OCI-LY7 (cell line): ENCODE results near the gene TRIM8. TPM values are rescaled to one million over a fixed set of nuclear protein-coding genes. Genes with fewer than 3 reads are reported as not detected.

Source experiments
- BruUV-seq: library from RNA; stranded (reverse); fragments of 400-500 nt; replicated peaks from 2 replicates; lab custom pipeline; 2021; lab: Mats Ljungman, UMichigan
- CTCF ChIA-PET: fragments of 300-600 bp; sonication (Branson Sonifier 250); formaldehyde crosslinking; loops from one replicate; lab custom pipeline; 2022; ENCODE audit warnings: antibody characterized with exemption; ENCODE audit not compliant: unreplicated experiment; lab: Charles Lee
- POLR2A ChIA-PET: fragments of 300-600 bp; sonication (Branson Sonifier 250); formaldehyde crosslinking; loops from one replicate; lab custom pipeline; 2022; ENCODE audit warnings: antibody characterized with exemption; lab: Charles Lee
- DNase-seq: peaks from one replicate; pipeline ENCODE4 v3.0.0-alpha.2; 2015; ENCODE audit warnings: low spot score
- H2AFZ ChIP-seq: fragments of 200-600 bp; sonication (generic), shearing (Covaris generic); 2 replicates; pipeline ENCODE4 v1.6.1; 2014; ENCODE audit warnings: mild to moderate bottlenecking, antibody characterized with exemption, low read length, moderate library complexity
- H3K27ac ChIP-seq: fragments of 200-600 bp; sonication (generic); 2 replicates; pipeline ENCODE4 v1.5.1; 2014; ENCODE audit warnings: mixed run types, low read depth, mild to moderate bottlenecking, moderate library complexity, low read length, inconsistent platforms; ENCODE audit not compliant: poor library complexity, severe bottlenecking
- H3K36me3 ChIP-seq: fragments of 200-600 bp; sonication (generic); 2 replicates; pipeline ENCODE4 v1.6.1; 2014; ENCODE audit warnings: mild to moderate bottlenecking, antibody characterized with exemption, low read length, moderate library complexity, mixed read lengths; ENCODE audit not compliant: insufficient read depth
- H3K4me1 ChIP-seq: fragments of 200-600 bp; sonication (generic); 2 replicates; pipeline ENCODE4 v1.5.1; 2014; ENCODE audit warnings: mild to moderate bottlenecking, low read length; ENCODE audit not compliant: insufficient read depth, poor library complexity, severe bottlenecking
- H3K4me2 ChIP-seq: fragments of 200-600 bp; sonication (generic); 2 replicates; pipeline ENCODE4 v1.6.1; 2014; ENCODE audit warnings: mild to moderate bottlenecking, low read length
- H3K4me3 ChIP-seq: fragments of 200-600 bp; sonication (generic); 2 replicates; pipeline ENCODE4 v1.5.1; 2014; ENCODE audit warnings: mild to moderate bottlenecking, low read depth, low read length; ENCODE audit not compliant: poor library complexity, severe bottlenecking
- H3K79me2 ChIP-seq: fragments of 200-600 bp; sonication (generic); 2 replicates; pipeline ENCODE4 v1.6.1; 2016; ENCODE audit warnings: low read depth, mild to moderate bottlenecking, low read length, moderate library complexity, mixed read lengths; ENCODE audit not compliant: insufficient read depth
- H3K9me2 ChIP-seq: fragments of 200-600 bp; sonication (generic); 2 replicates; pipeline ENCODE4 v1.6.1; 2016; ENCODE audit warnings: mild to moderate bottlenecking, low read length, mixed read lengths; ENCODE audit not compliant: insufficient read depth
- H3K9me3 ChIP-seq: fragments of 200-600 bp; sonication (generic); 2 replicates; pipeline ENCODE4 v1.6.1; 2014; ENCODE audit warnings: mild to moderate bottlenecking, mixed run types, low read length, mixed read lengths
- H4K20me1 ChIP-seq: fragments of 200-600 bp; sonication (generic); 2 replicates; pipeline ENCODE4 v1.6.1; 2014; ENCODE audit warnings: mild to moderate bottlenecking, antibody characterized with exemption, low read length, moderate library complexity, mixed read lengths; ENCODE audit not compliant: insufficient read depth
- CTCF ChIP-seq: fragments of 200-600 bp; sonication (generic); conservative IDR thresholded peaks from 2 replicates; pipeline ENCODE4 v1.5.1; 2014; ENCODE audit warnings: mild to moderate bottlenecking, antibody characterized with exemption, low read length, moderate library complexity, mixed read lengths
- EZH2phosphoT487 ChIP-seq: fragments of 200-600 bp; sonication (generic); IDR thresholded peaks from 2 replicates; pipeline ENCODE4 v1.6.1; 2018; ENCODE audit warnings: low read depth, borderline replicate concordance, mild to moderate bottlenecking, mixed run types, antibody characterized with exemption, low read length, moderate library complexity, mixed read lengths
- intact Hi-C: fragments of 100-400 bp; cut with micrococcal nuclease; formaldehyde crosslinking; loops from one replicate; pipeline ENCODE4 v1.10.0; 2022; ENCODE audit not compliant: unreplicated experiment
- total RNA-seq, 2 experiments: library from RNA; depleted of rRNA in 1 of 2; stranded (reverse); fragments of >200 nt in 1 of 2; shearing (Covaris generic) in 1 of 2; gene quantifications; 2 replicates each; pipeline ENCODE4 v1.2.3, GENCODE V29; 2014 to 2022

Gene TRIM8
- total RNA-seq, 2 experiments from 2014 or later: 54.2 to 92.1 TPM

- H3K4me2 ChIP-seq: peak overlapping the region; percentile 82
These were observed 4.1 kb downstream of the TRIM8 start for GRCh38 chr10:102648269-102648888.

GRCh38 chr10:102648889-102649796, 4.9 kb downstream of the TRIM8 start:
- 0 out of 2 replicates have a peak, but pooled peaks cover 4% of the 10 kb centered on the region for H4K20me1 ChIP-seq
- CTCF ChIA-PET: interaction anchor here (2.1 kb wide), 1 partner anchor 12 kb away, joined by 7 read pairs; no protein-coding TSS in a partner anchor
- DNase-seq: peak; percentile 88

More at GRCh38 chr10:102648269-102648888, 4.1 kb downstream of the TRIM8 start:
- Histone ChIP-seq H2AFZ (no peak overlapping the region), H3K79me2 (peaks cover 85% of the 10 kb centered on the region), H3K4me3 (peak overlapping the region; percentile 84), H3K4me1 (peaks cover 68% of the 10 kb centered on the region), H3K9me2 (no peaks in the 10 kb centered on the region), H3K9me3 (no peaks in the 10 kb centered on the region), H3K36me3 (peaks cover 49% of the 10 kb centered on the region), H4K20me1 (0 out of 2 replicates have a peak, but pooled peaks cover 3% of the 10 kb centered on the region), H3K27ac (peak overlapping the region; percentile 95)
- peak; percentile 39 for DNase-seq
- no TSS peak for BruUV-seq
- TF ChIP-seq CTCF (no peak), EZH2phosphoT487 (no peak)
- ChIA-PET POLR2A (interaction anchor here (0.6 to 2.7 kb wide), 2 partner anchors 12 to 35 kb away, joined by 4 to 17 read pairs; no protein-coding TSS in a partner anchor), CTCF (no interaction called here)
- intact Hi-C loops: loop anchor here (5.0 to 10.0 kb wide), 4 partner anchors 196 to 954 kb away; partner anchors contain the start of genes C10orf95, FBXW4, NT5C2 and PPRC1

More at GRCh38 chr10:102648889-102649796, 4.9 kb downstream of the TRIM8 start:
- intact Hi-C loops: loop anchor here (5.0 to 10.0 kb wide), 4 partner anchors 197 to 954 kb away; partner anchors contain the start of genes C10orf95, FBXW4, NT5C2 and PPRC1
- no peak for TF ChIP-seq EZH2phosphoT487
- TF ChIP-seq CTCF: no peak
- H3K36me3 ChIP-seq: peaks cover 57% of the 10 kb centered on the region
- H3K27ac ChIP-seq: peak overlapping the region; percentile 95
- POLR2A ChIA-PET: interaction anchor here (0.6 to 2.7 kb wide), 7 partner anchors 12 to 121 kb away, joined by 3 to 17 read pairs (median 5); partner anchors contain the start of genes ARL3 and SFXN2
- BruUV-seq: no TSS peak
- H3K4me3 ChIP-seq: peak overlapping the region; percentile 84
- H3K9me2 ChIP-seq: no peaks in the 10 kb centered on the region
- H2AFZ ChIP-seq: no peak overlapping the region
- peaks cover 73% of the 10 kb centered on the region for H3K4me1 ChIP-seq
- peak overlapping the region; percentile 82 for H3K4me2 ChIP-seq
- H3K79me2 ChIP-seq: peaks cover 92% of the 10 kb centered on the region
- no peaks in the 10 kb centered on the region for H3K9me3 ChIP-seq
